Esophagus muscularis mucosa (tissue), 4 donors: ENCODE results near the gene SLC37A3. TPM values are rescaled to one million over a fixed set of nuclear protein-coding genes. Genes with fewer than 3 reads are reported as not detected.

Experiments used
- DNase-seq: peaks from one replicate; pipeline ENCODE4 v3.0.0-alpha.2; 2017; ENCODE audit errors: extremely low spot score
- H3K27ac ChIP-seq, 4 donors: fragments of 200-600 bp; sonication (generic); replicated peaks in 1 of 4; 1 replicate in 3 of 4; 2 replicates in 1 of 4; pipeline ENCODE4 v1.5.1; 2016 to 2019; ENCODE audit warnings: mild to moderate bottlenecking in 1 of 4
- H3K27me3 ChIP-seq, 4 donors: fragments of 200-600 bp; sonication (generic); one replicate each; pipeline versions ENCODE4 v1.5.1 to v1.6.0; 2016 to 2019
- H3K36me3 ChIP-seq, 4 donors: fragments of 200-600 bp; sonication (generic); one replicate each; pipeline ENCODE4 v1.5.1; 2016 to 2019
- H3K4me1 ChIP-seq, 4 donors: fragments of 200-600 bp; sonication (generic); one replicate each; pipeline ENCODE4 v1.5.1; 2016 to 2019
- H3K4me3 ChIP-seq, 4 donors: fragments of 200-600 bp; sonication (generic); 1 replicate in 2 of 4; 2 replicates in 2 of 4; pipeline ENCODE4 v1.5.1; 2016 to 2019; ENCODE audit warnings: mild to moderate bottlenecking in 4 of 4, moderate library complexity in 1 of 4
- H3K9me3 ChIP-seq, 4 donors: fragments of 200-600 bp; sonication (generic); 1 replicate in 3 of 4; 2 replicates in 1 of 4; pipeline ENCODE4 v1.5.1; 2016 to 2019
- CTCF ChIP-seq, 3 experiments: fragments of 200-600 bp in 2 of 3; fragments of 450-650 bp in 1 of 3; sonication (generic) in 2 of 3; IDR thresholded peaks; one replicate each; pipeline ENCODE4 v1.5.1; 2017 to 2019; ENCODE audit warnings: antibody characterized with exemption in 3 of 3, mild to moderate bottlenecking in 2 of 3, moderate library complexity in 1 of 3
- EP300 ChIP-seq: sonication (generic); formaldehyde crosslinking; IDR thresholded peaks from one replicate; pipeline ENCODE4 v1.6.1; 2017; ENCODE audit warnings: antibody characterized with exemption
- POLR2A ChIP-seq: fragments of 450-650 bp; IDR thresholded peaks from one replicate; pipeline ENCODE4 v1.6.1; 2017; ENCODE audit warnings: antibody characterized with exemption, moderate library complexity, mild to moderate bottlenecking, low read depth
- POLR2AphosphoS5 ChIP-seq, 2 donors: sonication (generic); formaldehyde crosslinking; IDR thresholded peaks; one replicate each; pipeline ENCODE4 v1.6.1; 2017; ENCODE audit warnings: antibody characterized with exemption in 2 of 2
- WGBS: methylation state at CpG from one replicate; pipeline ENCODE4 v1.1.5; 2018; 5-methylcytosine and 5-hydroxymethylcytosine counted together
- intact Hi-C: fragments of 100-400 bp; cut with DNase I; formaldehyde crosslinking; loops from one replicate; pipeline ENCODE4 v1.15.1; 2023
- total RNA-seq, 4 donors: library from RNA; depleted of rRNA; stranded (reverse); fragments of >200 nt; gene quantifications; one replicate each; pipeline versions ENCODE4 v1.1.0 to v1.2.1, GENCODE V29; 2016

The SLC37A3 gene
- total RNA-seq, 4 donors from 2014 or later, result 33.1 to 67.8 (median 49.0) TPM

GRCh38 chr7:140393756-140394306 is 4.5 kb downstream of the SLC37A3 start:
- intact Hi-C loops, result loop anchor here (10.0 kb wide), 1 partner anchor 281 kb away; the partner anchor contains the start of gene ADCK2
- Histone ChIP-seq H3K4me3 (no peak overlapping the region), H3K27me3 (no peaks in the 10 kb centered on the region), H3K36me3 (no peaks in the 10 kb centered on the region), H3K4me1 (peaks cover 8 to 43% (median 30%) of the 10 kb centered on the region in 4 donors), H3K27ac (no peak overlapping the region), H3K9me3 (no peaks in the 10 kb centered on the region)
- TF ChIP-seq EP300 (no peak), CTCF (IDR thresholded peaks at IDR 0.05) (no peak), POLR2AphosphoS5 (IDR thresholded peaks at IDR 0.05) (no peak), POLR2A (no peak)
- no peak for DNase-seq
- 98% methylated on average over 12 of the region's 12 CpGs for WGBS

- TF ChIP-seq EP300, result no peak
- TF ChIP-seq POLR2A, result no peak
- no peak for TF ChIP-seq POLR2AphosphoS5 (IDR thresholded peaks at IDR 0.05)
- TF ChIP-seq CTCF (IDR thresholded peaks at IDR 0.05), result no peak
- Histone ChIP-seq H3K27ac (no peak overlapping the region), H3K9me3 (no peaks in the 10 kb centered on the region), H3K36me3 (peaks cover 0 to 1% (median under 1%) of the 10 kb centered on the region in 4 donors), H3K4me1 (peaks cover 4 to 29% (median 16%) of the 10 kb centered on the region in 4 donors), H3K27me3 (no peaks in the 10 kb centered on the region), H3K4me3 (no peak overlapping the region)
- intact Hi-C loops, result loop anchor here (10.0 kb wide), 1 partner anchor 283 kb away; the partner anchor contains the start of gene ADCK2
- DNase-seq, result no peak
- 88% methylated on average over 1 of the region's 1 CpG for WGBS
Measured at GRCh38 chr7:140391634-140392033, 6.7 kb downstream of the SLC37A3 start.

GRCh38 chr7:140390466-140391190 is 7.7 kb downstream of the SLC37A3 start:
- peaks cover 0 to 9% (median 1%) of the 10 kb centered on the region in 4 donors for H3K36me3 ChIP-seq
- H3K27me3 ChIP-seq, result no peaks in the 10 kb centered on the region
- H3K4me3 ChIP-seq, result no peak overlapping the region
- H3K4me1 ChIP-seq, result peaks cover 0 to 25% (median 11%) of the 10 kb centered on the region in 4 donors
- no peak for DNase-seq
- no peak overlapping the region for H3K27ac ChIP-seq
- WGBS, result 90% methylated on average over 8 of the region's 8 CpGs
- H3K9me3 ChIP-seq, result no peaks in the 10 kb centered on the region
- intact Hi-C loops, result loop anchor here (10.0 kb wide), 1 partner anchor 284 kb away; the partner anchor contains the start of gene ADCK2
- TF ChIP-seq POLR2AphosphoS5 (IDR thresholded peaks at IDR 0.05), result no peak
- no peak for TF ChIP-seq EP300
- no peak for TF ChIP-seq POLR2A
- no peak for TF ChIP-seq CTCF (IDR thresholded peaks at IDR 0.05)

- intact Hi-C loops, result loop anchor here (10.0 kb wide), 1 partner anchor 285 kb away; the partner anchor contains the start of gene ADCK2
- DNase-seq, result no peak
- TF ChIP-seq POLR2AphosphoS5 (IDR thresholded peaks at IDR 0.05) (no peak), EP300 (no peak), CTCF (IDR thresholded peaks at IDR 0.05) (no peak), POLR2A (no peak)
- Histone ChIP-seq H3K27me3 (no peaks in the 10 kb centered on the region), H3K4me1 (peaks cover 0 to 31% (median 17%) of the 10 kb centered on the region in 4 donors), H3K9me3 (no peaks in the 10 kb centered on the region), H3K4me3 (no peak overlapping the region), H3K27ac (no peak overlapping the region), H3K36me3 (peaks cover 0 to 9% (median 1%) of the 10 kb centered on the region in 4 donors)
- 81% methylated on average over 4 of the region's 4 CpGs for WGBS
Measured at GRCh38 chr7:140390034-140390433, 8.3 kb downstream of the SLC37A3 start.
